H1 (cell line): ENCODE measurements around the gene ISG20L2. TPM values are rescaled to one million over a fixed set of nuclear protein-coding genes. Genes with fewer than 3 reads are reported as not detected.

Experiments used
- CHD7 ChIP-seq: fragments of 300-600 bp; sonication (generic); IDR thresholded peaks from 2 replicates; pipeline ENCODE4 v1.7.1; 2012; ENCODE audit warnings: low read length, moderate library complexity, mild to moderate bottlenecking, inconsistent platforms; ENCODE audit not compliant: insufficient replicate concordance
- EZH2 ChIP-seq: fragments of 200-600 bp; sonication (generic); IDR thresholded peaks from 2 replicates; pipeline ENCODE4 v1.7.1; 2012; ENCODE audit warnings: low read depth, mild to moderate bottlenecking, moderate library complexity, low read length, inconsistent platforms; ENCODE audit not compliant: severe bottlenecking
- MAX ChIP-seq: IDR thresholded peaks from 2 replicates; pipeline ENCODE4 v1.6.1; 2012; ENCODE audit warnings: inconsistent platforms
- RAD21 ChIP-seq, 2 experiments: IDR thresholded peaks in 1 of 2; conservative IDR thresholded peaks in 1 of 2; 2 replicates each; pipeline ENCODE4 v1.6.1; 2011; ENCODE audit warnings: low read depth in 2 of 2, low read length in 2 of 2, improper control_type of control experiment in 1 of 2, inconsistent platforms in 1 of 2, mild to moderate bottlenecking in 1 of 2, moderate library complexity in 1 of 2
- RFX5 ChIP-seq: IDR thresholded peaks from 2 replicates; pipeline ENCODE4 v1.6.1; 2011; ENCODE audit warnings: low read depth, low read length, improper control_type of control experiment, borderline replicate concordance
- RXRA ChIP-seq: IDR thresholded peaks from 2 replicates; pipeline ENCODE4 v1.6.1; 2011; ENCODE audit warnings: low read depth, mild to moderate bottlenecking, low read length, moderate library complexity; ENCODE audit not compliant: insufficient read depth
- SIRT6 ChIP-seq: IDR thresholded peaks from one replicate; pipeline ENCODE4 v1.7.1; 2012; ENCODE audit warnings: low read length, inconsistent platforms
- SRF ChIP-seq: IDR thresholded peaks from 2 replicates; pipeline ENCODE4 v1.6.1; 2011; ENCODE audit warnings: mild to moderate bottlenecking, low read depth, low read length, moderate library complexity
- SUZ12 ChIP-seq: fragments of 200-600 bp; sonication (generic); IDR thresholded peaks from 2 replicates; pipeline ENCODE4 v1.6.1; 2012; ENCODE audit warnings: mild to moderate bottlenecking, inconsistent platforms, low read length, moderate library complexity, mixed read lengths
- YY1 ChIP-seq: IDR thresholded peaks from 2 replicates; pipeline ENCODE4 v1.6.1; 2011; ENCODE audit warnings: low read depth, mild to moderate bottlenecking, low read length
- polyA plus RNA-seq, 7 experiments: library from polyadenylated mRNA; depleted of rRNA in 3 of 7; stranded (reverse) in 5 of 7; unstranded in 2 of 7; fragments of >200 nt in 5 of 7; fragments of 200-250 nt in 2 of 7; gene quantifications; 1 replicate in 5 of 7; 2 replicates in 1 of 7; 4 replicates in 1 of 7; pipeline versions ENCODE4 v1.2.1 to v1.2.3, GENCODE V29; 2011 to 2013; ENCODE audit warnings: missing spikeins in 2 of 7, mixed read lengths in 2 of 7
- total RNA-seq: library from RNA; stranded (reverse); fragmentation: NEBNext Ultra II Directional; extraction: Animal tissue kit (Norgen Biotek cat#: 25700); gene quantifications from 2 replicates; pipeline ENCODE4 v1.2.1, GENCODE V29; 2021

ISG20L2 gene
- total and polyA plus RNA-seq, 2 of the 8 experiments (the other 6 are each of a cell fraction or from before 2014, with no cell fraction given) = 47.5 to 53.0 TPM

- TF ChIP-seq CHD7 (no peak), RFX5 (no peak), RAD21 (IDR thresholded peaks at IDR 0.05 in 1 of 2, conservative IDR thresholded peaks at IDR 0.05 in 1 of 2; ENCODE audit: low read depth in 2 of 2, low read length in 2 of 2) (no peak), RXRA (0 out of 2 replicates have a peak, but pooled peaks have one; percentile 50), EZH2 (no peak), YY1 (no peak), SUZ12 (no peak), MAX (peak; percentile 51; the same call in 1 of the 2 replicates), SIRT6 (no peak), SRF (no peak)
Measured at GRCh38 chr1:156673387-156674121, 55.0 kb downstream of the ISG20L2 start (continued).
